ENCODE data around the gene HACL1.

The HACL1 gene

GRCh38 chr3:15601399-15602145 is at the start of gene HACL1, which contains the start of gene BTD:
Gene HACL1 (minus strand): TSS chr3:15601569. CDS start chr3:15601463, 106 bp downstream.
Gene BTD (plus strand): TSS chr3:15601745. CDS start chr3:15635440, 33,695 bp downstream.
- Histone ChIP-seq H3K36me3 (replicated peaks) (peaks cover 4% of the 10 kb centered on the region), H3K27me3 (replicated peaks) (no peaks in the 10 kb centered on the region), H3K4me3 (ENCODE audit: low read depth, low read length) (peak within 1 kb of the TSS; percentile 98), H3K27ac (peak within 1 kb of the TSS; percentile 72)
- TF ChIP-seq, protein P1, sequence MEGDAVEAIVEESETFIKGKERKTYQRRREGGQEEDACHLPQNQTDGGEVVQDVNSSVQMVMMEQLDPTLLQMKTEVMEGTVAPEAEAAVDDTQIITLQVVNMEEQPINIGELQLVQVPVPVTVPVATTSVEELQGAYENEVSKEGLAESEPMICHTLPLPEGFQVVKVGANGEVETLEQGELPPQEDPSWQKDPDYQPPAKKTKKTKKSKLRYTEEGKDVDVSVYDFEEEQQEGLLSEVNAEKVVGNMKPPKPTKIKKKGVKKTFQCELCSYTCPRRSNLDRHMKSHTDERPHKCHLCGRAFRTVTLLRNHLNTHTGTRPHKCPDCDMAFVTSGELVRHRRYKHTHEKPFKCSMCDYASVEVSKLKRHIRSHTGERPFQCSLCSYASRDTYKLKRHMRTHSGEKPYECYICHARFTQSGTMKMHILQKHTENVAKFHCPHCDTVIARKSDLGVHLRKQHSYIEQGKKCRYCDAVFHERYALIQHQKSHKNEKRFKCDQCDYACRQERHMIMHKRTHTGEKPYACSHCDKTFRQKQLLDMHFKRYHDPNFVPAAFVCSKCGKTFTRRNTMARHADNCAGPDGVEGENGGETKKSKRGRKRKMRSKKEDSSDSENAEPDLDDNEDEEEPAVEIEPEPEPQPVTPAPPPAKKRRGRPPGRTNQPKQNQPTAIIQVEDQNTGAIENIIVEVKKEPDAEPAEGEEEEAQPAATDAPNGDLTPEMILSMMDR (IDR thresholded peaks at IDR 0.05; ENCODE audit: low read depth, low read length, missing control alignments), result peak; percentile 48
- DNase-seq, result peak; percentile 99
- in situ Hi-C loops (cut with HindIII; ENCODE audit: low pct_ligation_motif_present, low sequenced_read_pairs), result no loop called here

DNA sequence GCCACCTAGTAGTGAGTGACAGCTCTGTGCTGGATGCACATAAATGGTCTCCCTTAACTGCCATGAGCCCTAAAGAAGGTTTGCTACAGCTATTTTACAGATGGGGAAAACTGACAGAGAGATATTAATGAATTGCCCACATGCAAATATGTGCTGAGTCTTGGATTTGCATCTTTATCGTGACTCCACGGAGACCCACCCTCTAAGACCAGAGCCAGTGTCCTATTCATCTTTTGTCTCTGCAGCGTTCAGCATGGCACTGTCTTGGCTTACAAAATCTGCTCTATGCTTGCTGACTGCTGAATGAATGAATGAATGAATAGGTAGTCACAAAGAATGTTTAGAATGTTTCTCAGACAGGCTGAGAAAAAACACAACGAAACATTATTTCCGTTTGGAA is 48.5 kb upstream of the HACL1 start:
- Histone ChIP-seq H3K36me3 (replicated peaks) (no peaks in the 10 kb centered on the region), H3K27ac (no peak overlapping the region), H3K27me3 (replicated peaks) (no peaks in the 10 kb centered on the region), H3K4me3 (ENCODE audit: low read depth, low read length) (no peak overlapping the region)
- TF ChIP-seq, protein P1 (IDR thresholded peaks at IDR 0.05; ENCODE audit: low read depth, low read length, missing control alignments), result no peak
- in situ Hi-C loops (cut with HindIII; ENCODE audit: low pct_ligation_motif_present, low sequenced_read_pairs), result loop anchor here (25.0 kb wide), 1 partner anchor 137 kb away; the partner anchor contains the start of gene ANKRD28
- no peak for DNase-seq

- in situ Hi-C loops (cut with HindIII; ENCODE audit: low pct_ligation_motif_present, low sequenced_read_pairs), result loop anchor here (25.0 kb wide), 1 partner anchor 138 kb away; the partner anchor contains the start of gene ANKRD28
- no peak for DNase-seq
- TF ChIP-seq, protein P1 (IDR thresholded peaks at IDR 0.05; ENCODE audit: low read depth, low read length, missing control alignments), result no peak
- Histone ChIP-seq H3K36me3 (replicated peaks) (no peaks in the 10 kb centered on the region), H3K4me3 (ENCODE audit: low read depth, low read length) (no peak overlapping the region), H3K27ac (no peak overlapping the region), H3K27me3 (replicated peaks) (no peaks in the 10 kb centered on the region)
Measured at GRCh38 chr3:15649341-15649740, 48.0 kb upstream of the HACL1 start.

- DNase-seq, result peak; percentile 97
- no peaks in the 10 kb centered on the region for H3K27me3 ChIP-seq (replicated peaks)
- no peaks in the 10 kb centered on the region for H3K36me3 ChIP-seq (replicated peaks)
- no peak overlapping the region for H3K4me3 ChIP-seq (ENCODE audit: low read depth, low read length)
- in situ Hi-C loops (cut with HindIII; ENCODE audit: low pct_ligation_motif_present, low sequenced_read_pairs), result loop anchor here (25.0 kb wide), 1 partner anchor 140 kb away; the partner anchor contains the start of gene ANKRD28
- TF ChIP-seq, protein P1 (IDR thresholded peaks at IDR 0.05; ENCODE audit: low read depth, low read length, missing control alignments), result no peak
- peak overlapping the region; percentile 100 for H3K27ac ChIP-seq
Measured at GRCh38 chr3:15647611-15648167, 46.3 kb upstream of the HACL1 start.

- H3K4me3 ChIP-seq (ENCODE audit: low read depth, low read length), result peak overlapping the region; percentile 24
- peak overlapping the region; percentile 100 for H3K27ac ChIP-seq
- H3K36me3 ChIP-seq (replicated peaks), result no peaks in the 10 kb centered on the region
Measured at GRCh38 chr3:15646851-15647511, 45.6 kb upstream of the HACL1 start.

More at GRCh38 chr3:15646851-15647511, 45.6 kb upstream of the HACL1 start:
- in situ Hi-C loops (cut with HindIII; ENCODE audit: low pct_ligation_motif_present, low sequenced_read_pairs), result loop anchor here (25.0 kb wide), 1 partner anchor 140 kb away; the partner anchor contains the start of gene ANKRD28
- TF ChIP-seq, protein P1 (IDR thresholded peaks at IDR 0.05; ENCODE audit: low read depth, low read length, missing control alignments), result no peak
- H3K27me3 ChIP-seq (replicated peaks), result no peaks in the 10 kb centered on the region
- peak; percentile 99 for DNase-seq

Measured in brain microvascular endothelial cell (primary cell).